Psoas muscle (tissue), 8 donors: ENCODE measurements around the gene TIMM44. TPM values are rescaled to one million over a fixed set of nuclear protein-coding genes. Genes with fewer than 3 reads are reported as not detected.
"Not testable (repeated sequence)": the region's sequence is repeated elsewhere in the genome, so short reads cannot be mapped to it uniquely, and the experiment has no call there.

Experiments used
- ATAC-seq, 4 donors: fragments of 200-7000 bp; cut with Tn5 transposase; one replicate each; pipeline ENCODE4 v1.9.1; 2020; ENCODE audit warnings: moderate library complexity in 3 of 4, mild to moderate bottlenecking in 2 of 4
- DNase-seq, 2 donors: peaks; one replicate each; pipeline ENCODE4 v3.0.0-alpha.2; 2020
- H3K27ac ChIP-seq: fragments of 200-600 bp; one replicate; pipeline ENCODE4 v1.8.0; 2022
- H3K27me3 ChIP-seq, 3 donors: fragments of 200-600 bp in 1 of 3; one replicate each; pipeline versions ENCODE4 v1.6.1 to v1.8.0; 2013 to 2022; ENCODE audit warnings: low read length in 2 of 3, mild to moderate bottlenecking in 2 of 3, moderate library complexity in 1 of 3; ENCODE audit not compliant: insufficient read depth in 3 of 3
- H3K36me3 ChIP-seq, 2 donors: fragments of 200-600 bp in 1 of 2; one replicate each; pipeline versions ENCODE4 v1.6.1 to v1.8.0; 2013 to 2022; ENCODE audit warnings: low read depth in 1 of 2, mild to moderate bottlenecking in 1 of 2, moderate library complexity in 1 of 2; ENCODE audit not compliant: insufficient read depth in 1 of 2
- H3K4me1 ChIP-seq: fragments of 200-600 bp; one replicate; pipeline ENCODE4 v1.8.0; 2022
- H3K4me3 ChIP-seq: fragments of 200-600 bp; one replicate; pipeline ENCODE4 v1.8.0; 2022; ENCODE audit warnings: mild to moderate bottlenecking
- H3K9me3 ChIP-seq: fragments of 200-600 bp; one replicate; pipeline ENCODE4 v1.8.0; 2022
- CTCF ChIP-seq: fragments of 200-600 bp; IDR thresholded peaks from one replicate; pipeline ENCODE4 v1.8.0; 2022; ENCODE audit warnings: antibody characterized with exemption
- WGBS, 3 donors: extraction: QIAGEN DNeasy Blood & Tissue Kit; methylation state at CpG; one replicate each; pipeline versions ENCODE4 v1.1.6 to v1.1.7; 2013; 5-methylcytosine and 5-hydroxymethylcytosine counted together
- intact Hi-C, 2 donors: fragments of 100-400 bp; cut with DNase I; formaldehyde crosslinking; loops; one replicate each; pipeline versions ENCODE4 v1.11.0 to v1.14.2; 2022
- polyA plus RNA-seq, 3 donors: library from polyadenylated mRNA; stranded (reverse); fragments of 200-250 nt; gene quantifications; one replicate each; pipeline ENCODE4 v1.2.3, GENCODE V29; 2013
- total RNA-seq, 4 donors: library from RNA; stranded (reverse); fragmentation: NEBNext Ultra II Directional in 2 of 4; extraction: Animal tissue kit (Norgen Biotek cat#: 25700) in 2 of 4; gene quantifications; one replicate each; pipeline versions ENCODE4 v1.2.1 to v1.2.4, GENCODE V29; 2021 to 2023
- donor health status: healthy with polysubstance abuse.
- donor health status: DM: no; HTN: no; CAD: no; lungs with moderate emphysema.
- donor health status: Bipolar disorder and iron deficiency.
- donor health status: healthy.
- donor health status: DM: yes; HTN: yes; CAD: no.
- donor health status: DM: no; HTN: no; CAD: no.
- donor health status: DM: no; HTN: no; CAD: no.
- donor health status: DM: yes; HTN: yes; CAD: no.

TIMM44 gene
- total and polyA plus RNA-seq, 7 donors, result 67.0 to 173 (median 95.1) TPM

GRCh38 chr19:7894612-7895309 lies 48.7 kb downstream of the TIMM44 start:
- H3K9me3 ChIP-seq, result no peaks in the 10 kb centered on the region
- no peaks in the 10 kb centered on the region for H3K36me3 ChIP-seq
- H3K4me1 ChIP-seq, result no peaks in the 10 kb centered on the region
- no peak for ATAC-seq
- TF ChIP-seq CTCF, result no peak
- intact Hi-C loops, result no loop called here
- peaks cover 0 to 21% (median 0%) of the 10 kb centered on the region in 3 donors for H3K27me3 ChIP-seq
- 37 to 46% (median 40%) methylated on average over 17 to 18 of the region's 18 CpGs for WGBS, 3 donors
- no peak overlapping the region for H3K4me3 ChIP-seq
- DNase-seq, result no peak
- H3K27ac ChIP-seq, result no peak overlapping the region

DNA sequence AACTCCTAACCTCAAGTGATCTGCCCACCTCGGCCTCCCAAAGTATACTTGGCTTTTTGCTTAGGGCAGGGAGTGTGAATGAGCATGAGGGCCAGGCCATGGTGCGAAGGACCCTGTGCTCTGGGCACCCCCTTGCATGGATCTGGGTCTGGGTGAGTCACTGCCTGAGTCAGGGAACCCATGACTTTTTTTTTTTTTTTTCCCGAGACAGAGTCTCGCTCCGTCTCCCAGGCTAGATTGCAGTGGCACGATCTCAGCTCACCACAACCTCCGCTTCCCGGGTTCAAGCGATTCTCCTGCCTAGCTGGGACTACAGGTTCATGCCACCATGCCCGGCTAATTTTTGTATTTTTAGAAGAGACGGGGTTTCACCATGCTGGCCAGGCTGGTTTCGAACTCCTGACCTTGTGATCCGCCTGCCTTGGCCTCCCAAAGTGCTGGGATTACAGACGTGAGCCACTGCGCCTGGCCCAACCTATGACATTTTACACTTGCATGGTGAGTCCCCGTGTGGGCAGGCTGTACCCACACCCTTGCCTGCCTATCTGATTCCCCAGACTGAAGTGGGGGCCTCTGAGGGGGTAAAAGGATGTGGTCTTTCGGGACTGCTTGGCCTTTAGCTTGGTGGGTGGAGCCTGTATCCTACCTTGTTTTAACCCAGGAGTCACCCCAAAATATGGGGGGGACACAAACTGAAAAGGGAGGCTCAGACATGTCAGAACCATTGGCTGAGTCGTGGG lies 49.9 kb downstream of the TIMM44 start:
- H3K4me3 ChIP-seq, H3K4me1 ChIP-seq, intact Hi-C loops, ATAC-seq, H3K36me3 ChIP-seq, DNase-seq, H3K27ac ChIP-seq, H3K9me3 ChIP-seq: not testable (repeated sequence)
- peaks cover 0 to 32% (median 0%) of the 10 kb centered on the region in 3 donors for H3K27me3 ChIP-seq
- 75 to 81% (median 77%) methylated on average over 17 to 18 of the region's 18 CpGs for WGBS, 3 donors

DNA sequence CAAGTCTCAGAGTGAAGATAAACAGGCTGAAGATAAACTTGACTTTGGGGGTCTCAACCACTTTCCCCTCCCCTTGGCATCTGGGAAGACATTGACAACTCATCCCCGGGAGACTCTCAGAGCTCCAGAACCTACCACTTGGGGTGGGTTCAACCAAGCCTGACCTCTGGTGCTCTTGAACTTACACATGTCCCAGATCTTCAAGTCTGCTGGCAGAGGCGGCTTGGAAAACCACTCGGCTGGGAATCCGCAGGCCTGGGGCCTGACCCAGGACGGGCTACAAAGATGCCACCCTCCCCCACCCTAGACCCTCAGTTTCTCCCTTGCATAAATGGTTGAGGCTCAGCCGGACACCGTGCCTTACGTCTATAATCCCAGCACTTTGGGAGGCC lies 54.6 kb downstream of the TIMM44 start:
- Histone ChIP-seq H3K36me3 (no peaks in the 10 kb centered on the region), H3K4me3 (peak overlapping the region; percentile 22), H3K27me3 (peaks cover 0 to 42% (median 0%) of the 10 kb centered on the region in 3 donors), H3K4me1 (no peaks in the 10 kb centered on the region), H3K9me3 (no peaks in the 10 kb centered on the region), H3K27ac (no peak overlapping the region)
- DNase-seq (no peak), ATAC-seq (no peak)
- whole genome bisulfite sequencing, 3 donors, result 74 to 79% (median 75%) methylated on average over 8 of the region's 8 CpGs
- TF ChIP-seq CTCF, result no peak
- intact Hi-C loops, result no loop called here

DNA sequence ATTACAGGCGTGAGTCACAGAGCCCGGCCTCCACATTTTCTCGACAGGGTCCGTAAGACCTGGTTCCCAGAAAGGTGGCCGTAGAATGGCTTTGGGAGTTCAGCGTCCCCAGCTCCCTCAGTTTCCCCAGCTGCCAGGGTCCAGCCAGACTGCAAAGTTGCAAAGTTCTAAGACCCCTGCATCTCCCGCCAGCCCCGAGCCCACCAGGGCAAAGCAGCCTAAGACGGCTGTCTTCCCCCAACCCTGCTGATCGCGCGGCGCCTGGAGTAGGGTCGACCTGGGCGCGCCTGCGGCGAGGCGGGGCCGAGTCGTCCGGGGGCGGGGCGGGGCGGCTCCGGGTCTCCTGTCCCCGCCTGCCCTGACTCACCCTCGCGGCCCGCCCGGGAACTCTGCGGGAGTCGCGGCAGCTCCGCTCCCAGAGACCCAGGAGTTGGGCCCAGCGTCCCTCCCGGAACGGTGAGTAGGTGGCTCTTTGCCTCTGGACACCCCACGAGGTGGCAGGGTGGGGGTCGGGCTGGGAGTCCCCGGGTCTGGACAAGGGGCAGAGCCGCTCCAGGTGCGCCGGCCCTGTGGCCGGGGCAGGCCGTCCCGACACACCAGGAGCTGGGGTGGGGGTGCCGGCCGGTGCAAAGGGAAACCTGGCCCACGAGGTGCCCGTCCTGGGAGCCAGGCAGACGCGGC lies 55.2 kb downstream of the TIMM44 start, which contains the start of gene LRRC8E:
Gene LRRC8E (plus strand): TSS at position 366 of the 681 bp plus-strand sequence. CDS start 7,094 bp downstream, outside the sequence.
- ATAC-seq (peak in 2 of 4 donors; percentile 61 to 81), DNase-seq (no peak)
- intact Hi-C loops, result no loop called here
- Histone ChIP-seq H3K4me1 (no peaks in the 10 kb centered on the region), H3K27ac (no peak within 1 kb of the TSS), H3K4me3 (peak within 1 kb of the TSS; percentile 22), H3K27me3 (peaks cover 0 to 37% (median 0%) of the 10 kb centered on the region in 3 donors), H3K36me3 (no peaks in the 10 kb centered on the region), H3K9me3 (no peaks in the 10 kb centered on the region)
- 12 to 18% (median 13%) methylated on average over 36 to 53 of the region's 53 CpGs for WGBS, 3 donors
- TF ChIP-seq CTCF, result no peak
